ENCODE measurements around the gene TRPV5.
"Not testable (repeated sequence)": the region's sequence is repeated elsewhere in the genome, so short reads cannot be mapped to it uniquely, and the experiment has no call there.

TRPV5 gene

GRCh38 chr7:142933624-142934023 is at the start of gene TRPV5:
Gene TRPV5 (minus strand): TSS chr7:142933746. CDS start chr7:142933459, 287 bp downstream.
- DNase-seq (ENCODE audit: low spot score), result no peak

DNA sequence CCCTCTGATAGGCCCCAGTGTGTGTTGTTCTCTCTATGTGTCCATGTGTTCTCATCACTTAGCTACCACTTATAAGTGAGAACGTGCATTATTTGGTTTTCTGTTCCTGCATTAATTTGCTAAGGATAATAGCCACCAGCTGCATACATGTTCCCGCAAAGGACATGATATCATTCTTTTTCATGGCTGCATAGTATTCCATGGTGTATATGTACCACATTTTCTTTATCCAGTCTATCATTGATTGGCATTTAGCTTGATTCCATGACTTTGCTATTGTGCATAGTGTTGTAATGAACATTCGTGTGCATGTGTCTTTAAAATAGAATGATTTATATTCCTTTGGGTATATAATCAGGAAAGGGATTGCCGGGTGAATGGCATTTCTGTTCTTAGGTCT is 44.9 kb upstream of the TRPV5 start:
- not testable (repeated sequence) for DNase-seq (ENCODE audit: low spot score)

GRCh38 chr7:142974626-142975025 is 41.1 kb upstream of the TRPV5 start:
- no peak for DNase-seq (ENCODE audit: low spot score)

DNA sequence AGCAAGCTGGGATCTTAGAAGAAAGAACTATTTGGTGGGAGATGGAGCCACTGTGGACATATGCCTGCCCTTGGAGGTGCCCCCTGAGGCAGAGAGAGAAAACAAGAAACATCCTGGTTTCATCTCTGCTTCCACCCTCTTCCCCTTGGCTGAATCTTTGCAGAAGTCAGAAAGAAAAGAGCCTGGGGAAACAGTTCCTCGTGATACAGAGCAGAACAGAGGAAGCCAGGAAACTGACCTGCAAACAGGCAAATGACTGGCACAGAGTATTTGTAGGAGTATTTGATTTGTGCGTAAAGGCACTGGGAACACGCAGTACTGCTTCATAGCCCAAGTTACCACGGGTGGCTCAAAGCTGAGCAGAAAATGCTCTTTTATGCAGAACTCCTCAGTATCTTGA is 35.6 kb upstream of the TRPV5 start:
- no peak for DNase-seq (ENCODE audit: low spot score)

DNA sequence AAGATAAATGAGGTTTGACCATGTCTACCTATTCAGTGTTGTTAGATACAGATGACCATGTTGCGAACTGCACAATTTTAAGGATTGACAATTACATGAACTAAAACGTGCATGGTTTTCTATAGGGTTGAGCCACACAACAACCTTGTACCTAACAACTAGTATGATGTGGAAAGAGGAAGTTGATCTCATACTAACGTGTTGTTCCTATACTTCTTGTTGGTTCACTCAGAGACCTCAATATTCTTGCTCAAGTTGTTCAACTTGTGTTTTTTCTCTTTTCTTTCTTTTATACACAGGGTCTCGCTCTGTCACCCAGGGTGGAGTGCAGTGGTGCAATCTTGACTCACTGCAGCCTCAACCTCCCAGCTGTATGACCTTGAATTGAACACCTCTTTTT is 34.7 kb upstream of the TRPV5 start:
- no peak for DNase-seq (ENCODE audit: low spot score)

DNA sequence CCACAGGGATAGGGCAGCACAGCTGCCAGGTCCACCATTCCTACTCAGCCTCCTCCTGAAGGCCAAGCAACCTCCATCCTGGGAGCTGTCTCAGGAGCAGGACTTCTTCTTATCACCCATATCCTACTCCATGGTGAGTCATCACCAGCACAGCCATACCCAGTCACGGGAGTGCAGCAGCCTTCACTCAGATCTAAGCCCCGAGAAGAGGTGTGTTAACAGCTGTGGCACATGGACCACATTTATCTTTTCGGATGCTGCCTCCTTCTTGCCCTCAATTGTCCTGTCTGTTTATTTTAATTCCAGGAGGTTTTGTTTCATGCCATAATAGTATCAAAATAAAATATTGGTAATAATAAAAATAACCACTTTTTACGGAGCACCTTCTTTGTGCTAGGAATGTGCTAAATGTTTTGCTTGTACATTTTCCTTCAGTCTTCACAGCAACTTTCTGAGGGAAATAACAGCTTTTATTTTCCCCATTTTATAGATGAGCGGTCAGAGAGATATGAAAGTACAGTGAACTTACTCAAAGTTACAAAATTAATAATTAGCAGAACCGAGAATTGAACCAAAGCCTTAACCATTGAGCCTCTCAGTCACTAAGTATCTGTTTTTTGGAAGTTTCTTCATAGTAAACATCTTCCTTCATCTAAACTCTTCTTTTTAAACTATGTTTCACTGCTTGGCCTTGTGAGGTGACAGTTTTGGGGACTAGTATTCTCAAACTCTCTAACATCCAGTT is 31.1 kb upstream of the TRPV5 start:
- no peak for DNase-seq (ENCODE audit: low spot score)

DNA sequence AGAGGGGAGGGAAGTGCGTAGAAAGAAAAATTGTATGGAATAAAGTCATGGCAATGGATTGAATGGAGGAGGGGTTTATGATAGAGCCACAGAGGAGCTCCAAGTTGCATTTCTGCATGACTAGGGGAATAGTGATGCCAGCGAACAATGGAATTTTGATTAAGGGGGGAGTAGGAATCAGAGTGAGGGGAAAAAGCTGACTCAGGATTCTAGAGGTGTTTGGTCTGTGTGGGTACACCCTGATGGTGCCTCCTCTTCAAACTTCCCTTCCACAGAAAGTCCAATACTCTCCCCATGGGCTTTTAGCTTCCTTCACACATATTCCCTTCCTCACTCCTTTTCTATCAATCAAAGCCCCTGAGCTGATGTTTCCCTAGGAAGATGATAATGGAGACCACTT is 30.4 kb upstream of the TRPV5 start:
- DNase-seq (ENCODE audit: low spot score), result no peak

DNA sequence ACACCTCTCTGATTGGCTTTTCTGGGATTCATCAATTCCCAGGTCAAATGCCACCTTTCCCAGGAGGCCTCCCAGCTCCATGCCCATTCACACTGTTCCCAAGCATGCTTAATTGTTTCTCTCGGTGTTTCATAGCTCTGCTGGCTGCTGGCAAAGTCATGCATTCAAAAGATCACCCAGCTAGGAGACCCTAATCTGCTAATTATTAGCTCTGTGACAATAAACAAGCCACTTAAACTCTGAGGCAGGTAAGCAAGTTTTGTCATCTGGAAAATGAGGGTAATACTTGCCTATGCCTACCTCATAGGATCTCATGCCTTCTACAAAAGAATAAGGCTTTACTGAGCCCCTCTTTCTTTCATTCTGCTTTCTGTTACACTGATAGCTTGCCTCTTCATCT is 29.4 kb upstream of the TRPV5 start:
- no peak for DNase-seq (ENCODE audit: low spot score)

DNA sequence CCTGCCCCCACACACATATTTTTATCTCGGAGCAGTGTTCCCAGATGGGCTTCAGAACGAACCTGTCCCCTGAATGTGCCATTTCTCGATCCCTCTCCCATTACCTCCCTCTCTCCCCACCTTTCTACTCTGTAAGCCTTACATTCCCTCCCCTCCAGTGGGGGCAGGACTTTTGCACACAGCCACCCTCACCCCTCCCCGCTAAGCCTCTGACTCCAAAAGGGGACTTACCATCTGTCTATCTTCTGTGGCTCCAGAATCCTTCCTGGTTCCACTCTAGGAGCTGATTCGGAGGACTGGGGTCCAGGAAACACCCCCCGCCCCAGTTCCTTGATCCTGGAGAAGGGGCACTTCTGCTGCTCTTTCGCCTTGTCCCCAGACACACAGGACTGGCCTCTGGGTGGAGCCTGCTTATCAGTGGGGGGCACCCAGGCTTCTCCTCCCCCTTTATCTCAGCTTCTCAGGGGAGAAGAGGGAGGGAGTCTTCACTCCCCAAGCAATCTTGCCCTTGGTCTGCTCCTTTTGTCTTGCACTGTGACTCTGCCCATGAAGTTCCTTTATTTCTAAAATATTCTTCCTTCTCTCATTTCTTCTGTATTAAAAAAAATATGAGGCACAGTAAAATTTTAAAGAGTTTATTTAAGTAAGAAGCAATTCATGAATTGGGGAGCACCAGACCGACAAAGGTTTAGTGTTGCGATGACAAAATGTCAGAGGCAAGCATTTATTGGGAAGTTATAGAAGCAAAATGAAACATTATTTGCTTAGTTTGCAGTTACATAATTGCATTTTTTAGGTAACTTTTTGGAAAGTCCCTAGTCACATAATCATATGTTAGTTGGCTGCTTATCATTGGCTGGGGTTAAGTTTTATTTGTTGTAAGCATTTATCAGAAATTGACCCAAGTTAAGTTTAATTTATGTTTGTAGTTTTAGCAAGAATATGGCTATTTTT is 28.7 kb upstream of the TRPV5 start, which contains the start of gene KEL:
Gene KEL (minus strand): TSS at position 391 of the 954 bp plus-strand sequence. CDS start 157 bp downstream, at position 234.
- no peak for DNase-seq (ENCODE audit: low spot score)

DNA sequence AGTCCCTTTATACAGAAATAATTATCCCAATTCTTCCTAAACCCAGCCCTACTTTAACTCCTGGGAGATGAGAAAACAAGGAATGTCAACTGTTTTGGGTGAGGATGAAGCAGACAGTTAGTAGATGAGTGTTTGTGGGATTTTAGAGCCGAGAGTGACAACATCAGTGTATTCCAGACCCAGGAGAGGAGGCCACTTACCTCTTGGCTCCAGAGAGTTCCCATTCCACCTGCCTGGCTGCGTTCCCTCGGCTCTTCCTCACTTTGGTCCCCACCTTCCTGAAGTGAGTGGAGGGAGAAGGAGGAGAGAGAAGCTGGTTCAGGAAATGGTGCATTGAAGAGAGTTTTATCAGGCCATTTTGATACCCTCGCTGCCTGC is 28.0 kb upstream of the TRPV5 start:
- no peak for DNase-seq (ENCODE audit: low spot score)

DNA sequence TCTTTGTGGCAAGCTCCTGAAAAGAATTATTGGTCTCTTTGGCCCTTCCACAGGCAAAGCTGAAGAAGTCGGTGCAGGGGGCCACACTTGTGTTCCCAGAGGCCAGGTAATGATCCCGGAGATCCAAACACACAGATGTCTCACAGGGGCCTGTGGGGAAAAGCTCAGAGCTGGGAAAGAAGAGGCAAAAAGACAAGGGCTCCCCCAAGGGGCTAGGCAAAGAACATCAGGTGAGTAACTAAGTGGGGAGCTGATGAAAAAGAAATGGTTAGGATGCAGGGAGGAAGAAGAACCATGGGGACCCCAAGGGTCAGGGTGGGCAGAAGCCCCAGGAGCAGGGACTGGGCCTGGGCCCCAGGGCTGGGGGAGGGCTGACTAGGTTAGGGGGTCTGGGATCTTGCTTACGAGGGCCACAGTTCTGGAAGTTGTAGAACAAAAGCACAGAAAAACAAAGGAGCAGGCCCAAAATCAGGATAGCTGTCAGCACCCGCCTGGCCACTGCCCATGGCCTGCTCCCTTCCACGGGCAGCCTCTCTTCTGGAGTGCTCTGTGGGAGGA is 27.5 kb upstream of the TRPV5 start:
- DNase-seq (ENCODE audit: low spot score), result no peak

- no peak for DNase-seq (ENCODE audit: low spot score)
Observed at GRCh38 chr7:142959202-142959601, 25.7 kb upstream of the TRPV5 start.

GRCh38 chr7:142957723-142958122 is 24.2 kb upstream of the TRPV5 start:
- no peak for DNase-seq (ENCODE audit: low spot score)

DNA sequence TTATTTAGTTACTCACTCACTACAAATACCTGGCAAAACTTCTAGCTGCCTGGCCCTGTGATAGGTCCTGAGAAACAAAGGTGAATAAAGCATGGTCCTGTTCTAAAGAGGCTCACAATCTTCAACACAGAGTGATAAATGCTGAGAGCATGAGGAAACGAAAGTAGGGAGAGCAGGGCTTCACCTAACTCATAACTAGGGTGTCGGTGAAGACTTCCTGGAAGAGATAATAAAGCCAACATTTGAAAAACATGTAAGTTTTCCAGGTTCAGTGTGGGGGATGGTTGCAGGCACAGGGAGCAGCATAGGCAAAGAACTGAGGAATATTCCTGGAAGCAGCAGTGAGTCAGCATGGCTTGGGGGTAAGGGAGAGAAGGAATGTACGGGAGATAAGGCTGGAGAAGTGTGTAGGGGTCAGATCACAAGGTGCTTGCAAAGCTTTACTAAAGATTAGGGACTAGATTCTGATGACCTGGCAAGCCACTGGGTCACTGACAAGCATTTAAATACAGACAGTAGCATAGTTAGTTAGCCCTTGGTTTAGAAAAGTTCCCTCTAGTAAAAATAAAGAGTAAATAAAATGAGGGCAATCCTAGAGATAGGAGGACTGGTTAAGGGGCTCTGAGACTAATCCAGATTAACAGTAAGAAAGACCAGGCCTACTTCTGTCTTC is 23.5 kb upstream of the TRPV5 start:
- DNase-seq (ENCODE audit: low spot score), result no peak

- DNase-seq (ENCODE audit: low spot score), result no peak
Observed at GRCh38 chr7:142954680-142955268, 21.2 kb upstream of the TRPV5 start.

- DNase-seq (ENCODE audit: low spot score), result no peak
Observed at GRCh38 chr7:142950235-142950634, 16.7 kb upstream of the TRPV5 start.

- no peak for DNase-seq (ENCODE audit: low spot score)
Observed at GRCh38 chr7:142948603-142949002, 15.1 kb upstream of the TRPV5 start.

DNA sequence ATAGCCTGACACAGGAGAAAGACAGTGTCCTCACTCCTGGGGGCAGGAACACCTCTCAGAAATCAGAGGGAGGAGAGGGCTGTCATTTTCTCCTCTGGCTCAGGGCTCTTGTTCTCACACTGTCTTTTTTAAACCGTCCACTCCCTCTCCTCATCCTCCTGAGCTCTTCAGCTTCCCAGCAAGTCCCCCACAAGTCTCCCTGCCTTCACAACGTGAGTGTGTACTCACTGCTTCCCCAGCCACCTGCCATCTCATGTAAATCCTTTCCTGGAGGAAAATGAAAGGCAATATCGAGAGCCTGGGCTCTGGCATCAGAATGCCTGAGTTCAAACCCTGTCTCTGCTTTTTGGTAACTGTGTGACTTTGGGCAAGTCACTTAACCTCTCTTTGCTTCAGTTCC is 11.5 kb upstream of the TRPV5 start:
- DNase-seq (ENCODE audit: low spot score), result no peak

GRCh38 chr7:142943706-142944268 is 10.2 kb upstream of the TRPV5 start:
- DNase-seq (ENCODE audit: low spot score), result no peak

GRCh38 chr7:142942746-142943145 is 9.2 kb upstream of the TRPV5 start:
- no peak for DNase-seq (ENCODE audit: low spot score)

DNA sequence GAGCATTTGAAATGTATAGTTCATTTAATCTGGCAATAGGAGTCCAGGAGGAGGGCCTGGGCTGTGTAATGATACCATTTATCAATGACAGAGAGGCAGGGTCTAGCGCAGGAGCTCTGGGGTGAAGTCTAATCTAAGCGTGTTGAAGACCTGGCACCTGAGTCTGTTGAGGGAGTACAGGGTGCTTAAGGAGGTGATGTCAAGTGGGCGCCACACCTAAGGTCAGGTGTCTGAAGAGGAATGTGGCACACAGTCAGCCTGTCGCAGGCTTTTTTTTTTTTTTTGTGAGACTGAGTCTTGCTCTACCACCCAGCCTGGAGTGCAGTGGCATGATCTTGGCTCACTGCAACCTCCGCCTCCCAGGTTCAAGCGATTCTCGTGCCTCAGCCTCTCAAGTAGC is 8.0 kb upstream of the TRPV5 start:
- DNase-seq (ENCODE audit: low spot score), result no peak
